H9 (cell line): ENCODE data around the gene ZNF879. TPM values are rescaled to one million over a fixed set of nuclear protein-coding genes. Genes with fewer than 3 reads are reported as not detected.

ENCODE experiments used
- DNase-seq: peaks from one replicate; pipeline ENCODE4 v3.0.0-alpha.2; 2017
- H2AFZ ChIP-seq: one replicate; pipeline ENCODE4 v1.6.1; 2013; ENCODE audit warnings: mild to moderate bottlenecking, low read length, control low read depth, moderate library complexity
- H2AK5ac ChIP-seq: 2 replicates; pipeline ENCODE4 v1.6.1; 2013; ENCODE audit warnings: low read length, control low read depth, mixed read lengths; ENCODE audit not compliant: insufficient read length
- H2BK120ac ChIP-seq: one replicate; pipeline ENCODE4 v1.6.1; 2013; ENCODE audit warnings: low read depth, mild to moderate bottlenecking, low read length, control low read depth, inconsistent platforms; ENCODE audit not compliant: poor library complexity, severe bottlenecking
- H2BK12ac ChIP-seq: 2 replicates; pipeline ENCODE4 v1.6.1; 2013; ENCODE audit warnings: low read length, control low read depth, mixed read lengths, low read depth; ENCODE audit not compliant: insufficient read length
- H2BK15ac ChIP-seq: 2 replicates; pipeline ENCODE4 v1.6.1; 2013; ENCODE audit warnings: low read depth, low read length, control low read depth
- H2BK20ac ChIP-seq: one replicate; pipeline ENCODE4 v1.6.1; 2013; ENCODE audit warnings: low read depth, mild to moderate bottlenecking, low read length, control low read depth, inconsistent platforms; ENCODE audit not compliant: poor library complexity, severe bottlenecking
- H2BK5ac ChIP-seq: 2 replicates; pipeline ENCODE4 v1.6.1; 2013; ENCODE audit warnings: low read length, control low read depth, mixed read lengths; ENCODE audit not compliant: insufficient read length
- H3K14ac ChIP-seq: 2 replicates; pipeline ENCODE4 v1.6.1; 2013; ENCODE audit warnings: low read length, control low read depth; ENCODE audit not compliant: insufficient read depth
- H3K18ac ChIP-seq: 2 replicates; pipeline ENCODE4 v1.6.1; 2013; ENCODE audit warnings: low read depth, mild to moderate bottlenecking, mixed read lengths, low read length, control low read depth; ENCODE audit not compliant: insufficient read length
- H3K23ac ChIP-seq: 2 replicates; pipeline ENCODE4 v1.6.1; 2013; ENCODE audit warnings: low read length, control low read depth, mixed read lengths, low read depth; ENCODE audit not compliant: insufficient read length
- H3K23me2 ChIP-seq: 2 replicates; pipeline ENCODE4 v1.6.1; 2013; ENCODE audit warnings: low read depth, mild to moderate bottlenecking, mixed read lengths, low read length, control low read depth; ENCODE audit not compliant: insufficient read length, poor library complexity, severe bottlenecking
- H3K27ac ChIP-seq: 2 replicates; pipeline ENCODE4 v1.5.1; 2013; ENCODE audit warnings: low read length, control low read depth, mixed read lengths, low read depth; ENCODE audit not compliant: insufficient read length
- H3K27me3 ChIP-seq: 2 replicates; pipeline ENCODE4 v1.6.1; 2013; ENCODE audit warnings: low read length, control low read depth, inconsistent platforms; ENCODE audit not compliant: insufficient read depth
- H3K4ac ChIP-seq: 2 replicates; pipeline ENCODE4 v1.6.1; 2013; ENCODE audit warnings: low read depth, mild to moderate bottlenecking, control low read depth, inconsistent platforms, low read length, moderate library complexity
- H3K4me1 ChIP-seq: 2 replicates; pipeline ENCODE4 v1.6.1; 2013; ENCODE audit warnings: low read length, control low read depth, inconsistent platforms; ENCODE audit not compliant: insufficient read depth
- H3K4me2 ChIP-seq: 2 replicates; pipeline ENCODE4 v1.6.1; 2013; ENCODE audit warnings: low read length, control low read depth, mixed read lengths; ENCODE audit not compliant: insufficient read length, insufficient read depth
- H3K56ac ChIP-seq: 2 replicates; pipeline ENCODE4 v1.6.1; 2013; ENCODE audit warnings: low read depth, mild to moderate bottlenecking, mixed read lengths, low read length, control low read depth; ENCODE audit not compliant: insufficient read length
- H3K79me1 ChIP-seq: 2 replicates; pipeline ENCODE4 v1.6.1; 2013; ENCODE audit warnings: low read depth, mild to moderate bottlenecking, moderate library complexity, low read length, control low read depth, inconsistent platforms; ENCODE audit not compliant: insufficient read depth, poor library complexity, severe bottlenecking
- H3K79me2 ChIP-seq: 2 replicates; pipeline ENCODE4 v1.6.1; 2013; ENCODE audit warnings: low read length, control low read depth, inconsistent platforms; ENCODE audit not compliant: insufficient read depth
- H3K9ac ChIP-seq: 2 replicates; pipeline ENCODE4 v1.6.1; 2013; ENCODE audit warnings: low read length, control low read depth, mixed read lengths; ENCODE audit not compliant: insufficient read length; ENCODE audit errors: extremely low read depth
- H3K9me3 ChIP-seq: one replicate; pipeline ENCODE4 v1.6.1; 2013; ENCODE audit warnings: low read depth, low read length, inconsistent platforms; ENCODE audit not compliant: control insufficient read depth
- H3T11ph ChIP-seq: one replicate; pipeline ENCODE4 v1.6.1; 2013; ENCODE audit warnings: mild to moderate bottlenecking, low read length, control low read depth, inconsistent platforms
- H4K20me1 ChIP-seq: one replicate; pipeline ENCODE4 v1.6.1; 2013; ENCODE audit not compliant: control insufficient read depth, insufficient read length, insufficient read depth
- H4K5ac ChIP-seq: 2 replicates; pipeline ENCODE4 v1.6.1; 2013; ENCODE audit warnings: low read depth, mild to moderate bottlenecking, mixed read lengths, low read length, control low read depth; ENCODE audit not compliant: insufficient read length
- H4K8ac ChIP-seq: replicated peaks from 2 replicates; pipeline ENCODE4 v1.6.1; 2013; ENCODE audit warnings: low read length, control low read depth, mixed read lengths, low read depth; ENCODE audit not compliant: insufficient read length
- H4K91ac ChIP-seq: 2 replicates; pipeline ENCODE4 v1.6.1; 2013; ENCODE audit warnings: low read depth, mild to moderate bottlenecking, moderate library complexity, mixed read lengths, low read length, control low read depth; ENCODE audit not compliant: insufficient read length
- H3K27ac Mint-ChIP-seq, 3 experiments: 2 replicates in 2 of 3; 3 replicates in 1 of 3; pipeline ENCODE4 v1.8.0; 2020 to 2021; ENCODE audit warnings: mixed read lengths in 3 of 3, mild to moderate bottlenecking in 1 of 3, moderate library complexity in 1 of 3
- H3K27me3 Mint-ChIP-seq: 2 replicates; pipeline ENCODE4 v1.8.0; 2021; ENCODE audit warnings: low read depth, mild to moderate bottlenecking, moderate library complexity, mixed read lengths
- H3K36me3 Mint-ChIP-seq, 3 experiments: 2 replicates in 2 of 3; 3 replicates in 1 of 3; pipeline ENCODE4 v1.8.0; 2020 to 2021; ENCODE audit warnings: low read depth in 3 of 3, mixed read lengths in 3 of 3; ENCODE audit not compliant: insufficient read depth in 1 of 3
- H3K4me1 Mint-ChIP-seq, 2 experiments: 2 replicates each; pipeline ENCODE4 v1.8.0; 2020; ENCODE audit warnings: mixed read lengths in 2 of 2
- H3K4me3 Mint-ChIP-seq, 2 experiments: 2 replicates in 1 of 2; 3 replicates in 1 of 2; pipeline ENCODE4 v1.8.0; 2020 to 2021; ENCODE audit warnings: mild to moderate bottlenecking in 2 of 2, mixed read lengths in 2 of 2, moderate library complexity in 1 of 2
- H3K9me3 Mint-ChIP-seq, 2 experiments: 2 replicates in 1 of 2; 3 replicates in 1 of 2; pipeline ENCODE4 v1.8.0; 2020; ENCODE audit warnings: mild to moderate bottlenecking in 2 of 2, mixed read lengths in 2 of 2, moderate library complexity in 1 of 2
- CTCF ChIP-seq: fragments of 200-600 bp; sonication (generic); conservative IDR thresholded peaks from 3 replicates; pipeline ENCODE4 v1.8.0; 2021; ENCODE audit warnings: antibody characterized with exemption, mild to moderate bottlenecking
- WGBS: extraction: QIAGEN DNeasy Blood & Tissue Kit; methylation state at CpG from one replicate; pipeline ENCODE4 v1.1.7; 2013; ENCODE audit warnings: missing lambda C conversion rate, low lambda C conversion rate, mixed read lengths; ENCODE audit not compliant: insufficient read length; ENCODE audit errors: extremely low coverage; 5-methylcytosine and 5-hydroxymethylcytosine counted together
- total RNA-seq: library from RNA; stranded (reverse); gene quantifications from 2 replicates; pipeline ENCODE4 v1.2.1, GENCODE V29; 2021

The ZNF879 gene
- total RNA-seq, 1 experiment from 2014 or later, result 5.4 TPM

GRCh38 chr5:178996156-178996555 is 27.4 kb upstream of the ZNF879 start:
- no peak overlapping the region for H3T11ph ChIP-seq
- H2AFZ ChIP-seq, result no peak overlapping the region
- no CpG with 5 or more reads among the region's 11 CpGs for WGBS
- no peaks in the 10 kb centered on the region for H4K20me1 ChIP-seq
- H3K56ac ChIP-seq, result no peak overlapping the region
- H2BK20ac ChIP-seq, result no peak overlapping the region
- H3K9me3 ChIP-seq, result no peaks in the 10 kb centered on the region
- no peak overlapping the region for H3K23ac ChIP-seq
- H3K4me1 ChIP-seq, result no peaks in the 10 kb centered on the region
- no peak overlapping the region for H3K14ac ChIP-seq
- H4K8ac ChIP-seq, result no peak overlapping the region
- no peak overlapping the region for H3K4ac ChIP-seq
- H3K9me3 Mint-ChIP-seq, result peaks cover 15 to 52% of the 10 kb centered on the region in 2 experiments
- H3K18ac ChIP-seq, result no peak overlapping the region
- no peak overlapping the region for H3K27ac Mint-ChIP-seq
- H4K5ac ChIP-seq, result no peak overlapping the region
- H3K27me3 ChIP-seq, result peaks cover 26% of the 10 kb centered on the region
- H3K79me1 ChIP-seq, result no peaks in the 10 kb centered on the region
- DNase-seq, result no peak
- no peak overlapping the region for H2BK12ac ChIP-seq
- no peak overlapping the region for H2BK5ac ChIP-seq
- H3K4me1 Mint-ChIP-seq, result peaks cover 5 to 10% of the 10 kb centered on the region in 2 experiments
- H3K23me2 ChIP-seq, result peaks cover 2% of the 10 kb centered on the region
- H2BK15ac ChIP-seq, result no peak overlapping the region
- no peak overlapping the region for H4K91ac ChIP-seq
- peaks cover 0 to 4% (median 3%) of the 10 kb centered on the region in 3 experiments; a peak in 2 of 7 replicates for H3K36me3 Mint-ChIP-seq
- peaks cover 69% of the 10 kb centered on the region for H3K27me3 Mint-ChIP-seq
- TF ChIP-seq CTCF, result no peak
- H2AK5ac ChIP-seq, result no peak overlapping the region
- no peaks in the 10 kb centered on the region for H3K79me2 ChIP-seq
- no peak overlapping the region for H3K4me2 ChIP-seq
- H3K9ac ChIP-seq, result no peak overlapping the region
- no peak overlapping the region for H3K27ac ChIP-seq
- H2BK120ac ChIP-seq, result no peak overlapping the region
- H3K4me3 Mint-ChIP-seq, result peak overlapping the region in 1 of 2 experiments; percentile 66; a peak in 1 of 5 replicates
